Thyroid gland (tissue), 4 donors: ENCODE data around the gene NAIF1.

Source experiments
- CTCF ChIP-seq, 6 experiments: fragments of 200-600 bp in 3 of 6; fragments of 450-650 bp in 3 of 6; sonication (generic) in 3 of 6; IDR thresholded peaks; one replicate each; pipeline ENCODE4 v1.5.1; 2016 to 2019; ENCODE audit warnings: antibody characterized with exemption in 6 of 6, mild to moderate bottlenecking in 2 of 6, inconsistent platforms in 1 of 6, moderate library complexity in 1 of 6
- POLR2A ChIP-seq, 2 donors: fragments of 450-650 bp; IDR thresholded peaks; one replicate each; pipeline ENCODE4 v1.6.1; 2017; ENCODE audit warnings: antibody characterized with exemption in 2 of 2, mild to moderate bottlenecking in 2 of 2, moderate library complexity in 1 of 2

- TF ChIP-seq CTCF (IDR thresholded peaks at IDR 0.05) = no peak
- no peak for TF ChIP-seq POLR2A (IDR thresholded peaks at IDR 0.05)
These were observed 3.8 kb upstream of the NAIF1 start for GRCh38 chr9:128070874-128071273.
